ENCODE measurements around the gene ARG1.

DNA sequence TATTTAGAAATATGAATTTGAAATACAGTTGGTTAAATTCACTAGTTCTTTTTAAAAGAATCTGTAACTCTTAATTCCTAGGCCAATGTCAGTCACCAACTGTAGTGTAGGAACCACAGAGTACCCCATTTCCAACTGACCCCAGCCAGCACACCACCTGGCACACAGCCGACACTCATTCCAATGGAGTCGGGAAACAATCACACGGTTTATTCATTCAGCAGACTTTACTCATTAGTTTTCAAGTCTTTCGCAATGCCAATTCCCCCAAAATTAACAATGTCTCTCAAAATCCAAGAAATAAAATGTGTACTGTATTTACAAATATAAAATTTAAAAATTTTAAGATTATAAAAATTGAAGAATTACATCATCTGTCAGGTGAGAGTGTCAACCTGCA, 13.5 kb downstream of the ARG1 start:
- TF ChIP-seq, protein P1, sequence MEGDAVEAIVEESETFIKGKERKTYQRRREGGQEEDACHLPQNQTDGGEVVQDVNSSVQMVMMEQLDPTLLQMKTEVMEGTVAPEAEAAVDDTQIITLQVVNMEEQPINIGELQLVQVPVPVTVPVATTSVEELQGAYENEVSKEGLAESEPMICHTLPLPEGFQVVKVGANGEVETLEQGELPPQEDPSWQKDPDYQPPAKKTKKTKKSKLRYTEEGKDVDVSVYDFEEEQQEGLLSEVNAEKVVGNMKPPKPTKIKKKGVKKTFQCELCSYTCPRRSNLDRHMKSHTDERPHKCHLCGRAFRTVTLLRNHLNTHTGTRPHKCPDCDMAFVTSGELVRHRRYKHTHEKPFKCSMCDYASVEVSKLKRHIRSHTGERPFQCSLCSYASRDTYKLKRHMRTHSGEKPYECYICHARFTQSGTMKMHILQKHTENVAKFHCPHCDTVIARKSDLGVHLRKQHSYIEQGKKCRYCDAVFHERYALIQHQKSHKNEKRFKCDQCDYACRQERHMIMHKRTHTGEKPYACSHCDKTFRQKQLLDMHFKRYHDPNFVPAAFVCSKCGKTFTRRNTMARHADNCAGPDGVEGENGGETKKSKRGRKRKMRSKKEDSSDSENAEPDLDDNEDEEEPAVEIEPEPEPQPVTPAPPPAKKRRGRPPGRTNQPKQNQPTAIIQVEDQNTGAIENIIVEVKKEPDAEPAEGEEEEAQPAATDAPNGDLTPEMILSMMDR (conservative IDR thresholded peaks at IDR 0.05 in 1 of 2, IDR thresholded peaks at IDR 0.05 in 1 of 2; ENCODE audit: low read depth in 1 of 2, low read length in 2 of 2), result no peak
- no peak for TF ChIP-seq EZH2 (IDR thresholded peaks at IDR 0.05; ENCODE audit: low read length, missing control alignments)

Measured in fibroblast of lung (primary cell).